Stimulated activated CD8-positive, alpha-beta memory T cell treated with anti-CD3 and anti-CD28 coated beads, Interleukin-2, amount 100 ng/mL, for 48 hours (primary cell): ENCODE results near the gene EPS8L1.

Source experiments
- DNase-seq, 2 donors: peaks; one replicate each; pipeline ENCODE4 v3.0.0-alpha.2; 2020; ENCODE audit warnings: low read depth in 2 of 2

Gene EPS8L1

DNA sequence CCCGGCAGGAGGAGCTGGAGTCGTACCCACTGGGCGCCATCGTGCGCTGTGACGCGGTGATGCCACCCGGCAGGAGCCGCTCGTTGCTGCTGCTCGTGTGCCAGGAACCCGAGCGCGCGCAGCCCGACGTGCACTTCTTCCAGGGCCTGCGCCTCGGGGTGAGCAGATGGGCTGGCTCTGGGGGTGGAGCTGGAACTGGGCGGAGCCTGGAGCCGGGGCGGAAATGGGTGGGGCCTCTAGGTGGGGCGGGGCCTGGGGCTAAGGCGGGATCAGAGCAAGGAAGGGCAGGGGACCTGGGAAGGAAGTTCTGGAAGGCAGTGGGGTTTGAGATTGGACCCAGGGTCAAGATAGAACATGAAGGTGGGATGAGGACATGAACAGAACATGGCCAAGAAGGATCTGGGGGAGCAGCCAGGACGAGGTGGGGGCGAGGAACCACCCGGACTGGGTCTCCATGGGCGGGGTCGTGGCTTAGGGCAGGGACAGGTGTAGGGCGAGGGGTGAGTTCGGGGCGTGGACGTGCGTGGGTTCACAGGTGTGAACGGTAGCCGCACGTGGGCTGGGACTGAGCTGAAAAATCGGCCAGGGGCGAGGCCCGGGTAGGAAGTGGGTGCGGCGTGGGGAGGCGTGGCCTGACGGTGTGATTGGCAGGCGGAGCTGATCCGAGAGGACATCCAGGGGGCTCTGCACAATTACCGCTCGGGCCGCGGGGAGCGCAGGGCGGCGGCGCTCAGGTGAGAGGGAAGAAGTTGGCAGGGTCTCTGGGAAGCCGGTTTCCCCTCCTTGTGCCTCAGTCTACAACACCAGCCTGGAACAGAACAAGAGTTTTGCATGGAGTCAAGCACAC is 4.7 kb downstream of the EPS8L1 start:
- DNase-seq: peak in 1 of 2 donors; percentile 72

DNA sequence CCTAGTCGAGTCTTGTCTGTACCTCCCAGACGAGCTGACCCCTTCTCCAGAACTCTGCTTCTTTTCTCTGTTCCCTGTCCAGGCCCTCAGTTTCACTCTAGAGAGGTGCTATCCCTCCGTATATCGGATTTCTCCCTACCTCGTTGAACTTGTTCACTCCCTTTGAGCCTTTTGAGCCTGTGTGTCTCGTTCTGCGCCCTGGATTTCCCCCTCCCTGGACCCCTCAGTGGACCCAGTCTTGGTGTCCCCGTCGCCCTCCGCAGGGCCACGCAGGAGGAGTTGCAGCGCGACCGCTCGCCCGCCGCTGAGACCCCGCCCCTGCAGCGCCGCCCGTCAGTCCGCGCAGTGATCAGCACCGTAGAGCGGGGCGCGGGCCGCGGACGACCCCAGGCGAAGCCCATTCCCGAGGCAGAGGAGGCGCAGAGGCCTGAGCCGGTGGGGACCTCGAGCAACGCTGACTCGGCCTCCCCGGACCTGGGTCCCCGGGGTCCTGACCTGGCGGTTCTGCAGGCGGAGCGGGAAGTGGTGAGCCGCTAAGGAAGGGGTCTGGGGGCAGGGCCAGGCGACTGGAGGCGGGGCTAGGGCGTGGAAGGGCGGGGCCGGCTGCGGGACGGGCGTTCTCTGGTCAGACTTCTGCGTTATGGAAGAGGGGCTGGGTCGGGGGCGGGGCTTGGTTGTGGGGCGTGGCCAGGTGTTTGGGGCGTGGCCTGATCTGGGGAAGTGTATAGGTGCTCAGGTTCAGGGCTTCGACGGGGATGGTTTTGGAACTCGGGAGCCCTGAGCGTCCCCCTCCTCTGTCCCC is 5.5 kb downstream of the EPS8L1 start:
- peak; percentile 78 to 93 for DNase-seq

- DNase-seq: no peak
These were observed 6.0 kb downstream of the EPS8L1 start for GRCh38 chr19:55081770-55082019.

DNA sequence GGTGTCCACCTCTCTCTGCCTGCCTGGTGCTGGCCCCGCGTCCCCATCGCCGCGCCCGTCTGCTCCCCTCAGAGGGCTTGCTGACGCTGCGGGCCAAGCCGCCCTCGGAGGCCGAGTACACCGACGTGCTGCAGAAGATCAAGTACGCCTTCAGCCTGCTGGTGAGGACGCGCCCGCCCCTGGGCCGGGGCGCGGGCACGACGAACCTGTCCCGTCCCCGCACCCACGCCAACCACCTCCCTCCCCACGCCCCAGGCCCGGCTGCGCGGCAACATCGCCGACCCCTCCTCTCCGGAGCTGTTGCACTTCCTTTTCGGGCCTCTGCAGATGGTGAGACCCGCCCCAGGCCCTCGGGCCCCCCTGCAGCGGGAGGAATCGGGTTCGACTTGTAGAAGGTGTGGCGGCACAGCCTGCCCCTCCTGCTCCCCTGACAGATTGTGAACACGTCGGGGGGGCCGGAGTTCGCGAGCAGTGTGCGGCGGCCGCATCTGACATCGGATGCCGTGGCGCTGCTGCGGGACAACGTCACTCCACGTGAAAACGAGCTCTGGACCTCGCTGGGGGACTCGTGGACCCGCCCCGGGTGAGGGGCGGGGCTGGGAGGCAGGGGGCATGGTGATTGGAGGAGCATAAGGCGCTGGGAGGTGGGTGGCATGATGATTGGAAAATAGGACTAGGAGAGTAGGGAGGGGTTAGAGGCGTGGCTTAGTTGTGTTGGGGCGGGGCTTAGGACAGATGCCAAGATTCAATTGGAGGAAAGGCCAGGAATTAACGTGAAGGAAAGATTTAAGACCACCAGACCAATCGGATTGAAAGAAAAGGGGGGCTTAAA is 6.6 kb downstream of the EPS8L1 start:
- peak in 1 of 2 donors; percentile 56 for DNase-seq

GRCh38 chr19:55083004-55083850 is 7.6 kb downstream of the EPS8L1 start:
- DNase-seq: no peak

DNA sequence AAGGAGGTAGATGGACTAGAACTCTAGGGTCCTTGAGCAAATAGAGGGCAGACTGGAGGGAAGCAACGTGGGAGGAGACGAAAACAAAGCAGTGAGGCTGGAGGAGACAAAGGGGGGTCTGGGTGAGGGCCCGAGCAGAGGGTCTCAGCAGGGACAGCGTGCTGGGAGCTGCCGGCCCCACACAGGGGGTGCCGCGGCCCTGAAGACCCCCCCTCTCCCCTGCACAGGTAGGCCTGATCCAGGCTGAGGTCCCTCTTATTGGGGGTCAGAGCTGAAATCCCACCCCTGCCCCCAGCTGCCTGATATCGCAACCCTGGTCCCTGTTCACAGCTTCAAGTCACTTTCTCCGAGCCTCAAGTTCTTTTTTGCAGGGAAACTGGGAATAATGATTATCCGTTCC is 8.7 kb downstream of the EPS8L1 start:
- no peak for DNase-seq

DNA sequence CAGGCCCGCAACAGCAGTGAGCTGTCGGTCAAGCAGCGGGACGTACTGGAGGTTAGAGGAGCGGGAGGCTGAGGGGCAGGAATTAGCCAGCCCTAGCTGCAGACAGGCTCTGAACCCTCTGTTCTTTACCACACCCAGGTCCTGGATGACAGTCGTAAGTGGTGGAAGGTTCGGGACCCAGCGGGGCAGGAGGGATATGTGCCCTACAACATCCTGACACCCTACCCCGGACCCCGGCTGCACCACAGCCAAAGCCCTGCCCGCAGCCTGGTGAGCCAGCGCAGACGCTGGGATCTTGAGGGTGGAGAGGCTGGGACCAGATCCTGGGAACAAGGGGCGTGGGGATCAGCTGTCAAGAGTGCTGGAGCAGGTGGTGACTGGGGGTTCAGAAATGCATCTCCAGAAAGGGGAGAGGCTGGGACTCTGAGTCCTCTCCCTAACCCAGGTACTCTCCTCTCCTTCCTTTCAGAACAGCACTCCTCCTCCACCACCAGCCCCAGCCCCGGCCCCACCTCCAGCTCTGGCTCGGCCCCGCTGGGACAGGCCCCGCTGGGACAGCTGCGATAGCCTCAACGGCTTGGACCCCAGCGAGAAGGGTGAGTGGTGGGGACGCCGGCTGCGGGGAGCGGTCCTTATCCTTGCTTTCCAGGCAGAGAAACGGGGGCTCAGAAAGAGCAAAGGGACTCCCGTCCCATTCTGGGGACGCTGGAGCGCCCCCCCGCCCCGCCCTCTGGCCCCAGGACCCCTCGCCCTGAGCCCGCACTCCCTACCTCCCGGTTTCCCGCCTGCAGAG is 10.4 kb downstream of the EPS8L1 start:
- DNase-seq: no peak

GRCh38 chr19:55086730-55087541 is 11.3 kb downstream of the EPS8L1 start:
- peak in 1 of 2 donors; percentile 50 for DNase-seq

DNA sequence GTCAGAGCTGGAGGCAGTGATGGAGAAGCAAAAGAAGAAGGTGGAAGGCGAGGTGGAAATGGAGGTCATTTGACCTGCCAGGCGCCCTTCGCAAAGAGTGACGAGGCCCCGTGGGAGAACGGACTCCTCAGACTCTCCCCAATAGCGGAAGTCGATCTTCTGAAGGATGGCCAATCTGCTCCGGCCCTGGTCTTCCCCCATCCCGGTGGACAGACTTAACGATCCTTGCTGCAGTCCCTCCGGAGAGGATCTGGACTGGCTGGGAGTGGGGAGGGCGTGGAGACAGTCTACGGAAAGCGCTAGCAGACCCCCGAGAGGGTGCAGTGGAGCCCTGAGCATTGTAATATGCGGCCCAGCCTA is 11.9 kb downstream of the EPS8L1 start:
- no peak for DNase-seq

- no peak for DNase-seq
These were observed 12.4 kb downstream of the EPS8L1 start for GRCh38 chr19:55088021-55088451.

DNA sequence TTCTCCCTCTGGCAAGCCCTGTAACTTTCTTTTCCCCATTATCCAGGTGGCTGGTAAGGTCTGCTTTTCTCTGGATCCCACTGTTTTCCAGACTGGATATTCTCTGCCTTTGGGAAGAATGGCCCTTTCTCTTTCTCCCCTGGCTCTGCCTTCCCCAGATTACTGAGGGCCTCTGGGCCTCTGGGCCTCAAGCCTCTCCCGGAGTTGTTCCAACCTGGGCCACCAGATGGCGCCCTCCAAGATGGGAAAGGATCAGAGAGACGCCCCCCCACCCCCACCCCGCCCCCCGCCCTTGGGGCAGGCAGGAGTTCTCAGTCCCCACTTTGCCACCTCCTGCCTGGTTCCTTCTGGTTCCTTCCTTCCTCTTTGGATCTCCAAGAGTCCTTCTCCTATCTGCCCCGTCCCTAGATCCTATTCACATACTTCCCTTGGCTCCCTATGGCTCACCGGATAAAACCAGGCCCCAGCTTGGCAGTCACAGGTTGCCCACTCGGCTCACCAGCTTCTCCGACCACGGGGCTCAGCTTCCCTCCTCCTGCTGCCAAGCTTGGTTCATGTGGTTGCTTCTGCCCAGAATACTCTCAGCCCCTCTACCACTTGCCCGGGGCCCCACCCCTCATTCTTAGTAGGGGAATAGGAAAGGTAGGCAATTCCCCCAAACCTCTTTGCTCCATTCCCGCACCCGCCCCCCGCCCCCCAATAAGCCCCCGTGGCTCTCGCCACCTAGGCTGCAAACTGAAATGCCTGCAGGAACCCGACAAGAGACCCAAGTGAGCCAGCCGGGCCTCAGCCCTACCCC is 13.1 kb downstream of the EPS8L1 start:
- DNase-seq: peak; percentile 71 to 83

DNA sequence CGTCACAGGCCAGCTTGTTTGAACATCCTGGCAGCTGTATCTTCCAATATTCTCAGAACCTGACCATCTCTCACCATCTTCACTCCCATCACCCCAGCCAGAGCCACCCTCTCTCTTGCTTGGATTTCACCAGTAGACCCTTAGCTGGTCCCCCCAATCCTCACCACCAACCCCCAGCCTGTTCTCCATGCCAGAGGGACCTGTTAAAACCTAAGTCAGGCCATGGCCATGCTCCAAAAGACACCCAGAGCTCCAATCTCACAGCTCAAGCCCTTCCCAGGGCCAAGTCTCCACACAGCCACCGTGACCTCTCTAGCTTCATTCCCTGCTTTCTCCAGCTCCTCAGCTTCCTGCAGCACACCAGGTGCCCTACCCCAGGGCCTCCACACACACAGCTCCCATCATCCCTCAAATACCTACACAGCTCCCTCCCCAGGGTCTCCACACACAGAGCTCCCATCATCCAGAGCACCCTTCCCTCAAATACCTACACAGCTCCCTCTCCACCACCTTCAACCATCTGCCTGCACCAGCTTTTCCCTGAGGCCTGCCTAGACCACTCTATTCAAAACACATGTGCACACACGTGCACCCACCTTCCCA is 13.8 kb downstream of the EPS8L1 start:
- no peak for DNase-seq

DNA sequence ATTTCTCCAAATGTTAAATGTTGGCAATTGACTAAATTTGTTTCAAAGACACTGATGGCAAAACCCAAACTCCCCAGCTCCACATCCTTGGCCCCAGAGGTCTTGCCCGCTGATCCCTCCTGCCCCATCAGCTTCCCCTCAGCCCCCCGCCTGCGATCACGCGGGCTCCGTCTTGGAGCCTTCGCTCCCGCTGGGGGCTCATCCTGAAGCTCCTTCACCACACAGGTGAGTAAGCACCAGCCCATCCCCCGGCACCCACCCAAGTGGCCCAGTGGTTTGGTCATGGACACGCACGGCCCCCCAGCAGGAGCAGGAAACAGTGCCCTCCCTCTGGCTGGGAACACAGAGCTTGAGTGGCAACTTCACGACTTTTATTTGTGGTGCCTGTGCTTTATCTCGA is 14.9 kb downstream of the EPS8L1 start:
- no peak for DNase-seq

- DNase-seq: no peak
These were observed 15.6 kb downstream of the EPS8L1 start for GRCh38 chr19:55091126-55091910.

- DNase-seq: no peak
These were observed 16.3 kb downstream of the EPS8L1 start for GRCh38 chr19:55091955-55092354.

- no peak for DNase-seq
These were observed 17.0 kb downstream of the EPS8L1 start for GRCh38 chr19:55092423-55093318.
